ENCODE results near the gene LARGE1.

LARGE1 gene

GRCh38 chr22:33261699-33262098 is 658.6 kb downstream of the LARGE1 start:
- Mint-ChIP-seq H3K27me3 (no peaks in the 10 kb centered on the region), H3K9me3 (no peaks in the 10 kb centered on the region)

GRCh38 chr22:33260498-33260897 is 659.8 kb downstream of the LARGE1 start:
- Mint-ChIP-seq H3K36me3 (no peaks in the 10 kb centered on the region), H3K4me3 (no peak overlapping the region), H3K9me3 (no peaks in the 10 kb centered on the region), H3K4me1 (peaks cover 30% of the 10 kb centered on the region), H3K27ac (peak overlapping the region; percentile 38), H3K27me3 (no peaks in the 10 kb centered on the region)
- no peak for ATAC-seq

More at GRCh38 chr22:33261699-33262098, 658.6 kb downstream of the LARGE1 start:
- H3K4me3 Mint-ChIP-seq: no peak overlapping the region
- no peaks in the 10 kb centered on the region for H3K36me3 Mint-ChIP-seq
- H3K27ac Mint-ChIP-seq: no peak overlapping the region
- ATAC-seq: no peak
- peaks cover 19% of the 10 kb centered on the region for H3K4me1 Mint-ChIP-seq

- Mint-ChIP-seq H3K4me1 (peaks cover 29% of the 10 kb centered on the region), H3K4me3 (no peak overlapping the region), H3K36me3 (no peaks in the 10 kb centered on the region), H3K27ac (no peak overlapping the region), H3K27me3 (no peaks in the 10 kb centered on the region), H3K9me3 (peaks cover under 1% of the 10 kb centered on the region)
- ATAC-seq: peak; percentile 47
These were observed 664.5 kb downstream of the LARGE1 start for GRCh38 chr22:33255791-33256190.

GRCh38 chr22:33248948-33249347 is 671.3 kb downstream of the LARGE1 start:
- no peak for ATAC-seq
- Mint-ChIP-seq H3K9me3 (peaks cover 3% of the 10 kb centered on the region), H3K4me3 (no peak overlapping the region), H3K27ac (peak overlapping the region; percentile 22), H3K36me3 (no peaks in the 10 kb centered on the region), H3K4me1 (peaks cover 13% of the 10 kb centered on the region), H3K27me3 (no peaks in the 10 kb centered on the region)

- peak; percentile 90 for ATAC-seq
- Mint-ChIP-seq H3K4me3 (no peak overlapping the region), H3K9me3 (peaks cover 4% of the 10 kb centered on the region), H3K36me3 (no peaks in the 10 kb centered on the region), H3K27me3 (no peaks in the 10 kb centered on the region), H3K4me1 (peaks cover 13% of the 10 kb centered on the region), H3K27ac (peak overlapping the region; percentile 83)
These were observed 672.5 kb downstream of the LARGE1 start for GRCh38 chr22:33247758-33248157.

GRCh38 chr22:33242078-33242477 is 678.2 kb downstream of the LARGE1 start:
- ATAC-seq: no peak
- Mint-ChIP-seq H3K9me3 (peaks cover 3% of the 10 kb centered on the region), H3K4me1 (peaks cover 10% of the 10 kb centered on the region), H3K27me3 (no peaks in the 10 kb centered on the region), H3K4me3 (no peak overlapping the region), H3K27ac (no peak overlapping the region), H3K36me3 (no peaks in the 10 kb centered on the region)

GRCh38 chr22:33240888-33241475 is 679.3 kb downstream of the LARGE1 start:
- no peak overlapping the region for H3K4me3 Mint-ChIP-seq
- H3K27me3 Mint-ChIP-seq: no peaks in the 10 kb centered on the region
- H3K27ac Mint-ChIP-seq: no peak overlapping the region
- H3K4me1 Mint-ChIP-seq: peaks cover 18% of the 10 kb centered on the region
- H3K9me3 Mint-ChIP-seq: peaks cover 3% of the 10 kb centered on the region
- H3K36me3 Mint-ChIP-seq: no peaks in the 10 kb centered on the region
- no peak for ATAC-seq

GRCh38 chr22:33232071-33232470 is 688.2 kb downstream of the LARGE1 start:
- ATAC-seq: no peak
- H3K27me3 Mint-ChIP-seq: no peaks in the 10 kb centered on the region
- H3K4me3 Mint-ChIP-seq: no peak overlapping the region
- H3K9me3 Mint-ChIP-seq: peaks cover 19% of the 10 kb centered on the region
- H3K36me3 Mint-ChIP-seq: peaks cover 21% of the 10 kb centered on the region
- H3K4me1 Mint-ChIP-seq: peaks cover 8% of the 10 kb centered on the region
- H3K27ac Mint-ChIP-seq: no peak overlapping the region

- peaks cover 21% of the 10 kb centered on the region for H3K36me3 Mint-ChIP-seq
- no peaks in the 10 kb centered on the region for H3K4me1 Mint-ChIP-seq
- H3K27me3 Mint-ChIP-seq: no peaks in the 10 kb centered on the region
- no peak overlapping the region for H3K4me3 Mint-ChIP-seq
- ATAC-seq: no peak
- peaks cover 19% of the 10 kb centered on the region for H3K9me3 Mint-ChIP-seq
- H3K27ac Mint-ChIP-seq: no peak overlapping the region
These were observed 692.5 kb downstream of the LARGE1 start for GRCh38 chr22:33227791-33228190.

- H3K9me3 Mint-ChIP-seq: peaks cover 12% of the 10 kb centered on the region
- H3K4me3 Mint-ChIP-seq: no peak overlapping the region
- ATAC-seq: no peak
- H3K36me3 Mint-ChIP-seq: peaks cover 11% of the 10 kb centered on the region
- H3K27ac Mint-ChIP-seq: peak overlapping the region; percentile 45
- H3K4me1 Mint-ChIP-seq: no peaks in the 10 kb centered on the region
- H3K27me3 Mint-ChIP-seq: no peaks in the 10 kb centered on the region
These were observed 695.4 kb downstream of the LARGE1 start for GRCh38 chr22:33224841-33225240.
